ENCODE measurements around the gene TMBIM1. TPM values are rescaled to one million over a fixed set of nuclear protein-coding genes. Genes with fewer than 3 reads are reported as not detected.

TMBIM1 gene
- total and polyA plus RNA-seq, 2 experiments from 2014 or later, result 18.8 to 25.9 TPM

DNA sequence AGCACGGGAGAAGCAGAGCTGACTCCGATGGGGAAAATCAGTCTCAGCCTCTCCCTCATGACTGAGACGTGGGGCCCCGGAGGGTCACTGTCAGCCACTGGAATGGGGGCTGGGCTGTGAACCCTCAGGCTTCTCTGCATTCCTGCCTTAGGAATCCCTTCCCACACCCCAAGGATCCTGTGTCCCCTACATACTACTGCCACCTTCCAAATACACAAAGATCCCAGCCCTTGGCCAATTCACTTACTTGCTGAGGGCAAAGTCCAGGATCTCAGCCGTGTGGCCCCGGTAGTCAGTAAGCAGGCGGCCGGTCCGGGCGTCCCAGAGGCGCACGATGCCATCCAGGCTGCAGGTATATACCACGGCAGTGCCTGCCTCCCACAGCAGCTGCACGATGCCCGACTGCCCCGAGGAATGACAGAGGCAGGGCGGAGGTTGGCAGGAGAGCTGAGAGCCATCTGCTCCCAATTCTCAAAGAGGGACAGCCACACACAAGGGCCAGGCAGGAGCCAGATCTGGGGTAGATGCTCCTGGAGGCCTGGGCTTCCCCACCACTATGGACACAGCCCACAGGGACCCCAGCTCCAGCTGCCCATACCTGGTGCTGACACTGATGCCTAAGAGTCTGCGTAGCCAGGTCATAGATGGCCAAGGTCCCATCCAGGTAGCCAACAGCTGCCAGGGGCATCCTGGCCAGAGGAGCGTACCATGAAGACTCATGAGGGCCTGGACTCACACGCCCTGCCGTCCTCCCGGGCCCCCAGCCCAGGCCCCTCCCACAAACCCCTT, 27.3 kb downstream of the TMBIM1 start:
- Histone ChIP-seq H3K9me3 (ENCODE audit: low read depth) (no peaks in the 10 kb centered on the region), H3K27me3 (no peaks in the 10 kb centered on the region), H3K4me3 (no peak overlapping the region), H3K36me3 (peaks cover 28% of the 10 kb centered on the region), H3K27ac (no peak overlapping the region), H3K4me1 (ENCODE audit: low read depth) (peaks cover 18% of the 10 kb centered on the region)
- TF ChIP-seq, protein P1, sequence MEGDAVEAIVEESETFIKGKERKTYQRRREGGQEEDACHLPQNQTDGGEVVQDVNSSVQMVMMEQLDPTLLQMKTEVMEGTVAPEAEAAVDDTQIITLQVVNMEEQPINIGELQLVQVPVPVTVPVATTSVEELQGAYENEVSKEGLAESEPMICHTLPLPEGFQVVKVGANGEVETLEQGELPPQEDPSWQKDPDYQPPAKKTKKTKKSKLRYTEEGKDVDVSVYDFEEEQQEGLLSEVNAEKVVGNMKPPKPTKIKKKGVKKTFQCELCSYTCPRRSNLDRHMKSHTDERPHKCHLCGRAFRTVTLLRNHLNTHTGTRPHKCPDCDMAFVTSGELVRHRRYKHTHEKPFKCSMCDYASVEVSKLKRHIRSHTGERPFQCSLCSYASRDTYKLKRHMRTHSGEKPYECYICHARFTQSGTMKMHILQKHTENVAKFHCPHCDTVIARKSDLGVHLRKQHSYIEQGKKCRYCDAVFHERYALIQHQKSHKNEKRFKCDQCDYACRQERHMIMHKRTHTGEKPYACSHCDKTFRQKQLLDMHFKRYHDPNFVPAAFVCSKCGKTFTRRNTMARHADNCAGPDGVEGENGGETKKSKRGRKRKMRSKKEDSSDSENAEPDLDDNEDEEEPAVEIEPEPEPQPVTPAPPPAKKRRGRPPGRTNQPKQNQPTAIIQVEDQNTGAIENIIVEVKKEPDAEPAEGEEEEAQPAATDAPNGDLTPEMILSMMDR (IDR thresholded peaks at IDR 0.05; ENCODE audit: low read depth, low read length), result no peak
- no peak for DNase-seq (ENCODE audit: low read depth in 1 of 2, low spot score in 1 of 2)

DNA sequence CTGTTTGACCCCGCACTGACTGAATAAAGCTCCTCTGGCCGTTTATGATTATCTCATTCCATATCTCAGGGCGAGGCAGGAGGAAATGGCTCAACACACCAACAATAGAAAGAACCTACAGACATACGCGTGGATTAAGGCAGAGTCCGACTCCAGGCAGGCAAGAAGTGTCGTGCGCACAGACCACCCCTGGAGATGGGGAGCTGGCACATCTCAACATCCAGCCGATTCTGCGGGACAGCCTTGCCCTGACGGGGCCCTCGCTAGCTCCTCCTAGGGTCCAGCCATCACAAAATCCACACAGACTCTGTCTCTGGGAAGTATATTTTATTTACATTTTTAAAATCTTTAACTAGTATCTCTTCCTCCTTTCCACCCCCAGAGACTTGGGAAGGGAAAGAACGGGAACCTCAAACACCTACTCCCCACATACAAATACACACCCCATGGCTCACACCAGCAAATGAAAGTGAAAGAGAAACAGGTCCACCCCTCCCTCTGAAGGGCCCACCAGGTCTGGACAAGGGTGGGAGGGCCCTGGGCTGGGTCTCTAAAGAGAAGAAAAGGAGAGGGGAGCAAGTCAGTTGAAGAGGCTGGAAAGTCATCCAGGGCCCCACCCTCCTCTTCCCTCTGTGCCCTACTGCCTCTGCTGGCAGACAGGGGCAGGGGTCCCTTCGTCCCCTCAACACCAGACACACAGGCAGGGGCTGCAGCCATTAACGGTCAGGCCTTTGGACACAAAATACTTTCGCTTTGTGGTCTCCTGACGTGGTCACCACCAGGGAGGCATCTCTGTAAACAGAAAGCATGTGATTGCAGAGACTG, 28.3 kb downstream of the TMBIM1 start:
- Histone ChIP-seq H3K9me3 (ENCODE audit: low read depth) (no peaks in the 10 kb centered on the region), H3K36me3 (peaks cover 28% of the 10 kb centered on the region), H3K27me3 (no peaks in the 10 kb centered on the region), H3K4me3 (no peak overlapping the region), H3K27ac (no peak overlapping the region), H3K4me1 (ENCODE audit: low read depth) (peaks cover 23% of the 10 kb centered on the region)
- DNase-seq (ENCODE audit: low read depth in 1 of 2, low spot score in 1 of 2), result no peak
- TF ChIP-seq, protein P1 (IDR thresholded peaks at IDR 0.05; ENCODE audit: low read depth, low read length), result peak; percentile 26

DNA sequence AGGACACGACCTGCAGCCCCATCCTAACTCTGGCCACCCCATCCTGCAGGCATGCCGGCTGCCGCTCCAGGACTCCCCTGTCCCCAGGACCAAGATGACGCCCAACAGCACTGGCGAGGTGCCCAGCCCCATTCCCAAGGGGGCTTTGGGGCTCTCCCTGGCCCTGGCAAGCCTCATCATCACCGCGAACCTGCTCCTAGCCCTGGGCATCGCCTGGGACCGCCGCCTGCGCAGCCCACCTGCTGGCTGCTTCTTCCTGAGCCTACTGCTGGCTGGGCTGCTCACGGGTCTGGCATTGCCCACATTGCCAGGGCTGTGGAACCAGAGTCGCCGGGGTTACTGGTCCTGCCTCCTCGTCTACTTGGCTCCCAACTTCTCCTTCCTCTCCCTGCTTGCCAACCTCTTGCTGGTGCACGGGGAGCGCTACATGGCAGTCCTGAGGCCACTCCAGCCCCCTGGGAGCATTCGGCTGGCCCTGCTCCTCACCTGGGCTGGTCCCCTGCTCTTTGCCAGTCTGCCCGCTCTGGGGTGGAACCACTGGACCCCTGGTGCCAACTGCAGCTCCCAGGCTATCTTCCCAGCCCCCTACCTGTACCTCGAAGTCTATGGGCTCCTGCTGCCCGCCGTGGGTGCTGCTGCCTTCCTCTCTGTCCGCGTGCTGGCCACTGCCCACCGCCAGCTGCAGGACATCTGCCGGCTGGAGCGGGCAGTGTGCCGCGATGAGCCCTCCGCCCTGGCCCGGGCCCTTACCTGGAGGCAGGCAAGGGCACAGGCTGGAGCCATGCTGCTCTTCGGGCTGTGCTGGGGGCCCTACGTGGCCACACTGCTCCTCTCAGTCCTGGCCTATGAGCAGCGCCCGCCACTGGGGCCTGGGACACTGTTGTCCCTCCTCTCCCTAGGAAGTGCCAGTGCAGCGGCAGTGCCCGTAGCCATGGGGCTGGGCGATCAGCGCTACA, 29.4 kb downstream of the TMBIM1 start:
- Histone ChIP-seq H3K9me3 (ENCODE audit: low read depth) (no peaks in the 10 kb centered on the region), H3K4me3 (no peak overlapping the region), H3K4me1 (ENCODE audit: low read depth) (peaks cover 31% of the 10 kb centered on the region), H3K27ac (no peak overlapping the region), H3K27me3 (no peaks in the 10 kb centered on the region), H3K36me3 (peaks cover 28% of the 10 kb centered on the region)
- no peak for DNase-seq (ENCODE audit: low read depth in 1 of 2, low spot score in 1 of 2)
- TF ChIP-seq, protein P1 (IDR thresholded peaks at IDR 0.05; ENCODE audit: low read depth, low read length), result no peak

DNA sequence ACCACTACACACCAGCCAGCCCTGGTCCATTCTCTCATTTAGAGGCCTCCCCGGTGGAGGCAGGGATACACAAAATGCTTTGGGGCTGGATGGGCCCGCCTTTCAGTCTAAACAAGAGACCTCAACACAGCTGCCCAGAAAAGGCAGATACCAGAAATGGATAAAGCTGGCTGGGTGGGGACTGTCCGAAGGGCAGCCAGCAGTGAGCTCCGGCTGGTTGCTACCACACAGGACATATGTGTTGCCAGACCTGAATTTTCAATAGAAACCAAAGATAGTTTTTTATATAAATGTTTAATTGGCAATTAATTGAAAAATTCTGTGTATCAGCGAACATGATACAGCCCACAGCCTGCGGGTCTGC, 30.1 kb downstream of the TMBIM1 start:
- H3K27me3 ChIP-seq, result no peaks in the 10 kb centered on the region
- H3K4me1 ChIP-seq (ENCODE audit: low read depth), result peaks cover 31% of the 10 kb centered on the region
- H3K9me3 ChIP-seq (ENCODE audit: low read depth), result no peaks in the 10 kb centered on the region
- TF ChIP-seq, protein P1 (IDR thresholded peaks at IDR 0.05; ENCODE audit: low read depth, low read length), result no peak
- no peak for DNase-seq (ENCODE audit: low read depth in 1 of 2, low spot score in 1 of 2)
- H3K36me3 ChIP-seq, result peaks cover 22% of the 10 kb centered on the region
- no peak overlapping the region for H3K4me3 ChIP-seq
- peak overlapping the region; percentile 93 for H3K27ac ChIP-seq
